Measurements from ENCODE around the gene C19orf73. TPM values are rescaled to one million over a fixed set of nuclear protein-coding genes. Genes with fewer than 3 reads are reported as not detected.

C19orf73 gene, protein sequence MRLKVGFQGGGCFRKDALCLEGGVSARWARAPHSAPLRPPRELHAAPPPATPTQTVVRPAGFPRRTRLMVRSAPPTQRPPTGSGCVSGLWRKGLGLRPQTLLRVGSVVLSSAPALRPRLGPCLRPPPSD
- total RNA-seq (2022; extraction: Qiagen RNA extraction), result 1.2 to 2.4 TPM (median 1.6 TPM) in 5 replicates

DNA sequence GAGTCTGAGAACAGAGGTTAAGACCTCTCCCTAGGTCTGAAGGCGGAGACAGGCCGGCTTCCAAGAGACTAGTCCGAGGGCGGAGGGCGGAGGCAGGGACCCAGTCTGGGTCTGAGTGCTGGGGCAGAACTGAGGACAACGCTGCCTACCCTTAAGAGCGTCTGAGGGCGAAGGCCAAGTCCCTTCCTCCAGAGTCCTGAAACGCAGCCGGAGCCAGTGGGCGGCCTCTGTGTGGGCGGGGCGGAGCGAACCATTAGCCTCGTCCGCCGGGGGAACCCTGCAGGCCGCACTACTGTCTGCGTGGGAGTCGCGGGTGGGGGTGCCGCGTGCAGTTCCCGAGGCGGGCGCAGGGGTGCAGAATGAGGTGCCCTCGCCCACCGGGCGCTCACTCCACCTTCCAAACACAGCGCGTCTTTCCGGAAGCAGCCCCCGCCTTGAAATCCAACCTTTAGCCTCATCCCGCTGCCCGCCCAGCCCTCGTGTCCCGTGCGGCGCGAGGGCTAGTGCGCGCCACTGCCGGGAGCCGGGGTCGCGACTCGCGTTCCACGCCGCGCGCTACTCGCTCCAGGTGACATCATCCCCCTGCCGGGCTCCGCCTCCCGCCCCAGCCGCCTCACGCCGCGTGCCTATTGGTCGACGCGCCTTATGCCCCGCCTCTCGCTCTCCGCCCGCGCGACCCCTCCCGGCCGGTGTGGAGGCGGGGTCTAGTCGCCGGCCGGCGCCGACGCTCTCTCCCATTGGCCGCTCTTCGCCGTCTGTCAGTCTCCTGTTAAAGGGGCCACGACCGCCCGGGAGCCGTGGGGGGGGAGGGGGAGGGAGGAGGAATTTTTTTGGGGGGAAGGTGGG lies at the start of gene C19orf73:
Gene C19orf73, minus strand, starts transcription at position 579 of the 846 bp plus-strand sequence. Its CDS starts 121 bp downstream, at position 458.

DNA sequence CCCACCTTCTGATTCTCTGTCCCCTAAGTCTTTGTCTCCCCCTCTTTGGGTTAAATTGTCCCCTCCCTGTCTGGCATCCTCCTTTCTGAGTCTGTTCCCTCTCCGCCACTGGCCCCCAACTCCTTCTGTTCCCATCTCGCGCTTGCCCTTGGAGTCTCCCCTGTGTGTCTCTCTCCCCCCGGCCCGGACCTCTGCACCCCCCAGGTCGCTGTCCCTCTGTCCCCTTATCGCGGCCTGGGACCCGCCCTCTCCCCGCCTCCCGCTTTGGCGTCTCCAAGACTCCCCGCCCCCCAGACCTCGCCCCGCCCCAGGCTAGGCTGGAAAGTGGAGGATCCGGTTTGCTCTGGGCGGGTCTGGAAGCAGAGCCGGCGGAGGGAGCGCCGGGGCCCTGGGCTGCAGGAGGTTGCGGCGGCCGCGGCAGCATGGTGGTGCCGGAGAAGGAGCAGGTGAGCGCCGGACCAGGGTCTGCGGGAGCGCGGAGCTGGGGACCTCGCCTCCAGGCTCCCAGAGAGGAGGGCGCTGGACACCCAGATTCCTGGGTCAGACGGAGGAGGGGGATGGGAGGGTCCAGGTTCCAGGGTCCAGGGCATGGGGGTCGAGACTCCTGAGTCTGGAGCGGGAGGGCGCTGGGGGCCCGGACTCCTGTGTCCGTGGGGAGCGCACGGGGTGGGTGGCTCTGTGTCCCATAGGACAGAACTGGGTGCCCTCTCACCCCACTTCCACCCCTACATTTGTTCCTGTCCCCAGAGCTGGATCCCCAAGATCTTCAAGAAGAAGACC lies 38.7 kb upstream of the C19orf73 start, which contains the start of gene TRPM4:
Gene TRPM4, plus strand, starts transcription at position 348 of the 780 bp plus-strand sequence. Its CDS starts 75 bp downstream, at position 423.

DNA sequence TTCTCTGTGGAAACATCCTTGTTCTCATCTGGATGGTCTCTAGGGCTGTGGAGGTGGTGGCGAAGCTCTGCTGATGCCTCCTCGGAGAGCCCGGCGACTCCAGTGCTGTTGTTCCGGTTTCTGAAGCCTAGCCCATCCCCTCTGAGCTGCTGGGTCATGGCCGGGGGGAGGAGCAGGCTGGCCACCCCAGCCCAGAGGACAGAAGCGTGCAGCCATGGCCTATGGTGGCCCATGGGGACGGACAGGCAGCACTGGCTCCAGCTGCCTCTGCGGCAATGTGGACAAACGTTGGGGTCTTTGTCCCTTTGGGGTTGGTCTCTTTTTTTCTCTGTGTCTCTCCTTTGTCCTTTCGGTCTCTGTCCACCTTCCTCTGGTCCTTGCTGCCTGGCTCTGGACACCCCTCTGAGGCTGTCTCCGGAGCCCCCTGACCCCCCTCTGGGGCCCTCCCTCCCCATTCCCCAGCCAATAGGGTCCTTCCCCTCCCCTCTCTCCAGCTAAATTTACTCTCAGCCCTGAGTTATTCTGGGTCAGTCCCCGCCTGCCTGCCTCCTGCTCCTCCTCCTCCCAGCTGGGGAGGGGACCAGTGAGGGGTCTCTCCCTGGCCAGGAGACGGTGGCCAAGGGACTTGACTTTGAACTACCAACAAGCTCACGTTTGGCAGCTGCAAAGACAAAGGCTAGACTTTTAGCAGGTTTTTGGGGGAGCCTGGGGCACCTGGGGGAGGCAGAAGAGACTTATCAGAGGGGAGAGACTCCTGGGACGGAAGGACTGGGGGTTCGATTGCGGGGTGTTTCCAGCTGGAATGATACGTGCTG lies 36.3 kb upstream of the C19orf73 start, which contains the start of gene HRC:
Gene HRC, minus strand, starts transcription at position 392 of the 815 bp plus-strand sequence. Its CDS starts 159 bp downstream, at position 233.

DNA sequence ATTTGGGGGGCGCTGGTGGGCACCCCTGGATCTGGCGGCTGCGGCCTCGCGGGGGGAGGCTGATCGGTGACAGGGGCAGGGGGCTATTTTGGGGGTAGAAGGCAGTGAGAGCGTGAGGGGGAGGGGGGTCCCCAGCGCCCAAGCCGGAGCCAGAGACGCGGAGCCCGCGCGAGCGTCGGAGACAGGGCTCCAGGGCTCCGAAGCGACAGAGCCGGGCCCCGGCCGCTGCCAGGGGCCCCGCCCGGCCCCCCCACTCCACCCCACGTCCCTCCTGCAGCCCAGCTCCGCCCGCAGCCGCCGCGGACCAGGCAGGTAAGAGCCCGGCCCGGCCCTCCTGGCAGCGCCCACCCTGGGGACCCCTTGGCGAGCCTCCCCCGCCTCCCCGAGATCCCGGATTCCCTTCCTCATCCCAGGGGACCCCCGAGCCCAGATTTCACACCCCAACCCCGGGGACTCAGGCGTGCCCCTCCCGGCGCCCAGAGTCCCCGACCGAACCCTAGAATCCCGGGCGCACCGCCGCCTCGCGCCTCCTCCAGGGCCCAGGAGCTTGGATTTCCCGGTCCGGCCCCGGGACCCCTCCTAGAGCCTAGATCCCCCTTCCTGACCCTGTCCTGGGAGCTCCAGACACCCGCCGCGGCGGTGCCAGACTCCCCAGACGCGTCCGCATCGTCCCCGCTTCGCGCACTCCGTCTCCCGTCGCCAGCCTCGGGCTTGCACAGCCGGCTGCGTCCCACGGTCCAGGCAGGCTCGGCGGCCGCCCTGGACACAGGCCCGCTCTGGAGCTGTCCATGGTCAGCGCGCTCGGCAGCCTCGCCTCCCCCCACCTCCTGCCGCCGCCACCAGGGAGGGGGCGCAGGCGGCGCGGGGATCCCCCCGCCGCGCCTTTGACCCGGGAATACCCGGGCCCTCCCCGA lies 725 bp upstream of the C19orf73 start, which contains the start of gene PPFIA3:
Gene PPFIA3, plus strand, starts transcription at position 134 of the 914 bp plus-strand sequence. CDS start 8,330 bp downstream, outside the sequence.

DNA sequence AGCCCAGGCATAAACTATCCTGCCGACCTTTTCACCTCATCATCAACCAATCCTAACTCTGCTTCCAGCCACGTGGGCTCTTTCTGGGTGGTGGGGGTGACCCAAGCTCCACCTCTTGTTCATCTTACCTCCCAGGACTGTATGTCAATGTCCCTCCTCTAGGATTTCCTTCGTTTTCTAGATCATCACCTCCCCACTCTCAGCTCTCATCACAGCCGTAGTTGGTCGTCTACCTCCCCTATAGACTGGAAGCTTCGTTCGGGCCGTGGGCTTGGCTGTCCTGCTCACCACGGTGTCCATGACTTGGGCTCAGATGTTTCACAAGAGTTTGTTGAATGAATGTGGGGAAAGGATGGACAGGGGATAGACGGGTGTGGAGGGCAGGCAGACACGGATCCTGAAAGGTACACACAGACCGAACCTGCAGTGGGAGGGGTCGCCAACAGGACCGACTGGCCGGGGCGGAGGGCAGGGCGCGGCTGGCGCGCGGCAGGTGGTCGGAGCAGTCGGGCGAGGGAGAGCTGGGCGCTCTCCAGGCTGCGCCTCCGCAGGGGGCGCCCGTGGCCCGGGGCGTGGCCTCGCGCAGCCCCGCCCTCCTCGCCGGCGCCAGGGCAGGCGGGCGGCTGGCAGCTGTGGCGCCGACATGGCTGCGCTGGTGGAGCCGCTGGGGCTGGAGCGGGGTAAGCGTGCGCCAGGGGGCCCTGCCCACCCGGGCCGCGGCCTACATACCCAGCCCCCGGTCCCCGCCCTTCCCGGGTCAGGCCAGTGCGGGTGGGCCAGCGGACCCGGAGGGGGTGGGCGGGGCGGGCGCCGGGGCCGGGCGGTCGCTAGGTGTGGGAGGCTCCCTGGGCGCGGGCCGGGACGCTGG lies 4.9 kb downstream of the C19orf73 start, which contains the start of gene LIN7B:
Gene LIN7B, plus strand, starts transcription at position 609 of the 868 bp plus-strand sequence. Its CDS starts 35 bp downstream, at position 644.

DNA sequence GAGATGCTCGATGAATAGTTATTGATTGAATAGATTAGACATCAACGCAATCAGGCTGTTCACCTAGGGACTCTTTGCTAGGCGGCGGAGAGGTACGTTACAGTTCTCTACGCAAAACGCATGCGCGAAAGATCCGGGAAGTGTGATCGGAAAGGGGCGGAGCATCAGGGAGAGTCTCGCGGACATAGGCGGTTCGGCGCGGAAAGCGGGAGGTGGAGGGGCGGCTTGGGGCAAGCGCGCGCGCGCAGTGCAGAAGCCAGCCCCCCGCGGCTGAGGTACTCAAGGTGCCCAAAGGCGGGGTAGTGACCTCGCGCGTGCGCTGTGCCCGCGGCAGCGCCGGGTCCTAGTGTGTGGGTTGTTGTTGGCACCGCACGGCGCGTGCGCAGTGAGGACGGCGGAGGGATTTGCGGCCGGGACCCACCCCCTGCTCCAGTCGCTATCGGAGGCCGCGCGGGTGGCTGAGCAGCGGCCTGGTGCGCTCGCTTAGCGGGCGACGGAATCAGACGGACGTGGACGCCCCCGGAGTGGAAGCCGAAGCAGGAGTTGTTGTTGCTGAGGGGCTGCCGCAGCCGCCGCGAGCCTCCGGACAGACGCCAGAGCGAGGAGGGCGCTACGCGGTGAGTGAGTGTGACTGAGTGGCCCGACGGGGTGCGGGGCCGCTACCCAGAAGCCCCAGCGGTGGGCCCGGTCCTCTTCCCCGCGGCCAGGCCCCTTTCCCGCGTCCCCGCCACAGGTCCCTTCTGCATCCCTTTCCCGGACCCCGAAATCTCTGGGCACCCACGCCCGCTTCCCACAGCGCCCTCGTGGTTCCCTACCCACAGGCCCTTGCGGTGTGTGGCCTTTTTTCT lies 33.7 kb downstream of the C19orf73 start, which contains the start of gene SNRNP70:
Gene SNRNP70, plus strand, starts transcription at position 432 of the 848 bp plus-strand sequence. CDS start 964 bp downstream, outside the sequence.

Other genes with a start within 250 kb of the C19orf73 start
- gene PPP1R15A, start 246.7 kb downstream of the C19orf73 start, total RNA-seq (2022; extraction: Qiagen RNA extraction), result 81.6 to 126 TPM (median 104 TPM) in 5 replicates
- gene TULP2, start 220.4 kb downstream of the C19orf73 start, total RNA-seq (2022; extraction: Qiagen RNA extraction), result not detected in 5 replicates
- gene NUCB1, start 218.8 kb downstream of the C19orf73 start, total RNA-seq (2022; extraction: Qiagen RNA extraction), result 201 to 205 TPM (median 202 TPM) in 5 replicates
- 0.80 to 2.3 TPM (median 1.2 TPM) in 5 replicates for gene DHDH, start 185.4 kb downstream of the C19orf73 start, total RNA-seq (2022; extraction: Qiagen RNA extraction)
- gene BAX, start 164.3 kb downstream of the C19orf73 start, total RNA-seq (2022; extraction: Qiagen RNA extraction), result 272 to 378 TPM (median 341 TPM) in 5 replicates
- gene FTL, start 153.8 kb downstream of the C19orf73 start, total RNA-seq (2022; extraction: Qiagen RNA extraction), result 17,118 to 23,794 TPM (median 18,268 TPM) in 5 replicates
- gene GYS1, start 125.8 kb downstream of the C19orf73 start, total RNA-seq (2022; extraction: Qiagen RNA extraction), result 18.8 to 23.7 TPM (median 19.5 TPM) in 5 replicates
- 221 to 255 TPM (median 225 TPM) in 5 replicates for gene RUVBL2, start 125.3 kb downstream of the C19orf73 start, total RNA-seq (2022; extraction: Qiagen RNA extraction)
- not detected in 5 replicates for gene LHB, start 102.1 kb downstream of the C19orf73 start, total RNA-seq (2022; extraction: Qiagen RNA extraction)
- gene CGB3, start 94.8 kb downstream of the C19orf73 start, total RNA-seq (2022; extraction: Qiagen RNA extraction), result 0.64 TPM in 1 of 5 replicates, not detected in the others
- 0.44 TPM in 1 of 5 replicates, not detected in the others for gene CGB2, start 87.3 kb downstream of the C19orf73 start, total RNA-seq (2022; extraction: Qiagen RNA extraction)
- not detected in 5 replicates for gene CGB1, start 82.2 kb downstream of the C19orf73 start, total RNA-seq (2022; extraction: Qiagen RNA extraction)
- gene CGB5, start 75.3 kb downstream of the C19orf73 start, total RNA-seq (2022; extraction: Qiagen RNA extraction), result 0.38 to 0.85 TPM (median 0.62 TPM) in 4 of 5 replicates, not detected in the other
- gene CGB8, start 70.0 kb downstream of the C19orf73 start, total RNA-seq (2022; extraction: Qiagen RNA extraction), result 2.4 to 3.4 TPM (median 3.2 TPM) in 5 replicates
- 0.36 to 0.83 TPM (median 0.53 TPM) in 5 replicates for gene CGB7, start 61.4 kb downstream of the C19orf73 start, total RNA-seq (2022; extraction: Qiagen RNA extraction)
- 0.35 to 1.6 TPM (median 0.63 TPM) in 5 replicates for gene NTF4, start 54.3 kb downstream of the C19orf73 start, total RNA-seq (2022; extraction: Qiagen RNA extraction)
- gene KCNA7, start 46.4 kb downstream of the C19orf73 start, total RNA-seq (2022; extraction: Qiagen RNA extraction), result not detected in 5 replicates
- gene SNRNP70, start 33.7 kb downstream of the C19orf73 start, total RNA-seq (2022; extraction: Qiagen RNA extraction), result 286 to 352 TPM (median 322 TPM) in 5 replicates
- gene LIN7B, start 4.8 kb downstream of the C19orf73 start, total RNA-seq (2022; extraction: Qiagen RNA extraction), result 5.5 to 8.7 TPM (median 7.2 TPM) in 5 replicates
- gene PPFIA3, start 401 bp upstream of the C19orf73 start, total RNA-seq (2022; extraction: Qiagen RNA extraction), result 4.7 to 9.0 TPM (median 8.0 TPM) in 5 replicates
- not detected in 5 replicates for gene HRC, start 36.3 kb upstream of the C19orf73 start, total RNA-seq (2022; extraction: Qiagen RNA extraction)
- 8.4 to 11.5 TPM (median 9.5 TPM) in 5 replicates for gene TRPM4, start 38.6 kb upstream of the C19orf73 start, total RNA-seq (2022; extraction: Qiagen RNA extraction)
- gene SLC6A16, start 206.0 kb upstream of the C19orf73 start, total RNA-seq (2022; extraction: Qiagen RNA extraction), result 0.64 to 1.7 TPM (median 1.4 TPM) in 5 replicates
- not detected in 5 replicates for gene CD37, start 216.3 kb upstream of the C19orf73 start, total RNA-seq (2022; extraction: Qiagen RNA extraction)
- gene TEAD2, start 243.3 kb upstream of the C19orf73 start, total RNA-seq (2022; extraction: Qiagen RNA extraction), result 14.1 to 20.5 TPM (median 17.5 TPM) in 5 replicates
- gene DKKL1, start 244.7 kb upstream of the C19orf73 start, total RNA-seq (2022; extraction: Qiagen RNA extraction), result 0.11 to 1.1 TPM (median 0.59 TPM) in 5 replicates

All from A549 treated with Mapracorat at 1 μM for 4 hours (cell line).